H1 (cell line): ENCODE data around the gene CYP39A1. TPM values are rescaled to one million over a fixed set of nuclear protein-coding genes. Genes with fewer than 3 reads are reported as not detected.

ENCODE experiments used
- CTCF ChIA-PET: fragments of 300-600 bp; sonication (Branson Sonifier 250); formaldehyde crosslinking; loops from one replicate; lab custom pipeline; 2021; ENCODE audit not compliant: partially characterized antibody; lab: Charles Lee
- POLR2A ChIA-PET: fragments of 300-600 bp; sonication (Branson Sonifier 250); formaldehyde crosslinking; loops from one replicate; lab custom pipeline; 2021; ENCODE audit warnings: inconsistent platforms; ENCODE audit not compliant: partially characterized antibody; lab: Charles Lee
- DNase-seq, 2 experiments: peaks; one replicate each; pipeline versions ENCODE4 v3.0.0 to v3.0.0-alpha.2; 2010 to 2022; ENCODE audit warnings: low spot score in 2 of 2, low read depth in 1 of 2, mixed read lengths in 1 of 2
- FAIRE-seq: peaks from 2 replicates; lab custom pipeline; 2011; peaks lifted over from hg19 to GRCh38; lab: Jason Lieb, UNC
- H2AFZ ChIP-seq: 2 replicates; pipeline ENCODE4 v1.8.1; 2012; ENCODE audit warnings: low read length, inconsistent platforms
- H2AK5ac ChIP-seq: 2 replicates; pipeline ENCODE4 v1.6.1; 2013; ENCODE audit warnings: low read depth, low read length
- H2BK120ac ChIP-seq: replicated peaks from 2 replicates; pipeline ENCODE3; 2013; ENCODE audit warnings: low read depth, low read length, inconsistent platforms
- H2BK12ac ChIP-seq: 2 replicates; pipeline ENCODE4 v1.6.1; 2013; ENCODE audit warnings: low read depth, low read length
- H2BK15ac ChIP-seq: 2 replicates; pipeline ENCODE4 v1.6.1; 2013; ENCODE audit warnings: low read length
- H2BK20ac ChIP-seq: 2 replicates; pipeline ENCODE4 v1.6.1; 2013; ENCODE audit warnings: low read length
- H2BK5ac ChIP-seq: 2 replicates; pipeline ENCODE4 v1.6.1; 2013; ENCODE audit warnings: low read depth, low read length
- H3K14ac ChIP-seq: 2 replicates; pipeline ENCODE4 v1.6.1; 2013; ENCODE audit warnings: inconsistent platforms; ENCODE audit not compliant: insufficient read length
- H3K18ac ChIP-seq: 2 replicates; pipeline ENCODE4 v1.6.1; 2013; ENCODE audit warnings: low read length; ENCODE audit errors: extremely low read depth
- H3K23ac ChIP-seq: 2 replicates; pipeline ENCODE4 v1.6.1; 2013; ENCODE audit warnings: inconsistent platforms; ENCODE audit not compliant: insufficient read length
- H3K23me2 ChIP-seq: 2 replicates; pipeline ENCODE4 v1.6.1; 2013; ENCODE audit warnings: low read depth, low read length
- H3K27ac ChIP-seq: 2 replicates; pipeline ENCODE4 v1.6.1; 2011; ENCODE audit warnings: low read depth, low read length, inconsistent platforms
- H3K27me3 ChIP-seq, 4 experiments: replicated peaks in 1 of 4; 1 replicate in 1 of 4; 2 replicates in 3 of 4; pipeline versions ENCODE4 v1.6.1 to v1.8.1; 2011 to 2013; ENCODE audit warnings: low read length in 3 of 4, mild to moderate bottlenecking in 3 of 4, inconsistent platforms in 2 of 4, mixed read lengths in 2 of 4, moderate library complexity in 1 of 4; ENCODE audit not compliant: control insufficient read depth in 3 of 4, insufficient read depth in 3 of 4; ENCODE audit errors: extremely low read depth in 1 of 4
- H3K36me3 ChIP-seq, 4 experiments: 2 replicates each; pipeline versions ENCODE4 v1.6.1 to v1.8.1; 2011 to 2013; ENCODE audit warnings: mild to moderate bottlenecking in 4 of 4, low read length in 3 of 4, moderate library complexity in 2 of 4, control low read depth in 1 of 4, inconsistent platforms in 1 of 4; ENCODE audit not compliant: insufficient read depth in 4 of 4, control insufficient read depth in 2 of 4
- H3K4ac ChIP-seq: replicated peaks from 2 replicates; pipeline ENCODE3; 2013; ENCODE audit warnings: low read length, low read depth, mixed read lengths, inconsistent platforms; ENCODE audit not compliant: insufficient read length
- H3K4me1 ChIP-seq, 4 experiments: replicated peaks in 1 of 4; 1 replicate in 1 of 4; 2 replicates in 3 of 4; pipeline versions ENCODE4 v1.6.1 to v1.8.1; 2011 to 2013; ENCODE audit warnings: low read length in 3 of 4, inconsistent platforms in 2 of 4, mixed read lengths in 1 of 4; ENCODE audit not compliant: insufficient read depth in 4 of 4, control insufficient read depth in 3 of 4
- H3K4me2 ChIP-seq, 2 experiments: 2 replicates each; pipeline versions ENCODE4 v1.6.1 to v1.8.1; 2011 to 2013; ENCODE audit warnings: low read depth in 2 of 2, low read length in 2 of 2, control low read depth in 1 of 2, inconsistent platforms in 1 of 2, mild to moderate bottlenecking in 1 of 2; ENCODE audit not compliant: insufficient read depth in 1 of 2
- H3K4me3 ChIP-seq, 4 experiments: fragments of 200-600, 300-600 bp in 1 of 4; sonication (generic), shearing (Covaris generic), sonication (Bioruptor Twin) in 1 of 4; 2 replicates each; pipeline versions ENCODE4 v1.5.1 to v1.8.1; 2011 to 2016; ENCODE audit warnings: low read length in 4 of 4, low read depth in 3 of 4, control low read depth in 2 of 4, inconsistent platforms in 2 of 4, mild to moderate bottlenecking in 2 of 4, mixed read lengths in 1 of 4, moderate library complexity in 1 of 4; ENCODE audit not compliant: insufficient read depth in 2 of 4; ENCODE audit errors: extremely low read depth in 1 of 4
- H3K56ac ChIP-seq: replicated peaks from 2 replicates; pipeline ENCODE3; 2013; ENCODE audit warnings: low read depth, mild to moderate bottlenecking, mixed read lengths, low read length, inconsistent platforms; ENCODE audit not compliant: insufficient read length
- H3K79me1 ChIP-seq: 2 replicates; pipeline ENCODE4 v1.6.1; 2013; ENCODE audit warnings: low read depth, low read length, control low read depth
- H3K79me2 ChIP-seq, 2 experiments: 2 replicates each; pipeline versions ENCODE4 v1.6.1 to v1.8.1; 2012 to 2013; ENCODE audit warnings: low read length in 2 of 2, mild to moderate bottlenecking in 2 of 2, inconsistent platforms in 1 of 2; ENCODE audit not compliant: insufficient read depth in 2 of 2, control insufficient read depth in 1 of 2
- H3K9ac ChIP-seq, 4 experiments: replicated peaks in 1 of 4; 1 replicate in 1 of 4; 2 replicates in 3 of 4; pipeline versions ENCODE4 v1.6.1 to v1.8.1; 2011 to 2013; ENCODE audit warnings: low read depth in 3 of 4, low read length in 3 of 4, control low read depth in 2 of 4, mild to moderate bottlenecking in 2 of 4, moderate library complexity in 2 of 4, inconsistent platforms in 1 of 4; ENCODE audit errors: extremely low read depth in 1 of 4
- H3K9me3 ChIP-seq, 2 experiments: 2 replicates each; pipeline versions ENCODE4 v1.6.1 to v1.8.1; 2012 to 2013; ENCODE audit warnings: mild to moderate bottlenecking in 2 of 2, moderate library complexity in 2 of 2, control low read depth in 1 of 2, inconsistent platforms in 1 of 2, low read depth in 1 of 2, low read length in 1 of 2, mixed read lengths in 1 of 2; ENCODE audit not compliant: insufficient read depth in 2 of 2
- H4K20me1 ChIP-seq, 2 experiments: replicated peaks in 1 of 2; 2 replicates each; pipeline versions ENCODE3 to v1.8.1; 2011 to 2013; ENCODE audit warnings: inconsistent platforms in 2 of 2, low read length in 2 of 2, mild to moderate bottlenecking in 1 of 2; ENCODE audit not compliant: insufficient read depth in 2 of 2, control insufficient read depth in 1 of 2
- H4K5ac ChIP-seq: 2 replicates; pipeline ENCODE4 v1.6.1; 2013; ENCODE audit warnings: low read length, low read depth, mixed read lengths, inconsistent platforms; ENCODE audit not compliant: insufficient read length
- H4K8ac ChIP-seq: 2 replicates; pipeline ENCODE4 v1.8.0; 2013; ENCODE audit warnings: mild to moderate bottlenecking, moderate library complexity, low read length, inconsistent platforms; ENCODE audit not compliant: insufficient read depth; ENCODE audit errors: extremely low read depth
- H4K91ac ChIP-seq: replicated peaks from 2 replicates; pipeline ENCODE3; 2013; ENCODE audit warnings: low read length, mixed read lengths, inconsistent platforms; ENCODE audit not compliant: insufficient read length
- BACH1 ChIP-seq: IDR thresholded peaks from 2 replicates; pipeline ENCODE4 v1.6.1; 2012; ENCODE audit warnings: low read length, improper control_type of control experiment
- BCL11A ChIP-seq, 2 experiments: IDR thresholded peaks; one replicate each; pipeline ENCODE4 v1.6.1; 2011; ENCODE audit warnings: low read depth in 2 of 2, low read length in 2 of 2, mild to moderate bottlenecking in 2 of 2
- CBX5 ChIP-seq: fragments of 300-800, 300-1000 bp; sonication (generic); IDR thresholded peaks from 2 replicates; pipeline ENCODE4 v1.7.1; 2016; ENCODE audit warnings: antibody characterized with exemption, low read length, low read depth
- KDM1A ChIP-seq: fragments of 200-600, 300-600 bp; sonication (generic); IDR thresholded peaks from 2 replicates; pipeline ENCODE4 v1.7.1; 2016; ENCODE audit warnings: mild to moderate bottlenecking, low read length, borderline replicate concordance
- KDM5A ChIP-seq: fragments of 200-600 bp; IDR thresholded peaks from 2 replicates; pipeline ENCODE4 v1.7.1; 2012; ENCODE audit warnings: mild to moderate bottlenecking, low read length, inconsistent platforms, mixed read lengths
- NANOG ChIP-seq: IDR thresholded peaks from 2 replicates; pipeline ENCODE4 v1.6.1; 2011; ENCODE audit warnings: low read length, low read depth, mild to moderate bottlenecking, inconsistent platforms; ENCODE audit not compliant: insufficient read depth, poor library complexity, severe bottlenecking
- POU5F1 ChIP-seq: IDR thresholded peaks from 2 replicates; pipeline ENCODE4 v1.6.1; 2011; ENCODE audit warnings: low read depth, mild to moderate bottlenecking, low read length, moderate library complexity
- RXRA ChIP-seq: IDR thresholded peaks from 2 replicates; pipeline ENCODE4 v1.6.1; 2011; ENCODE audit warnings: low read depth, mild to moderate bottlenecking, low read length, moderate library complexity; ENCODE audit not compliant: insufficient read depth
- WGBS, 2 experiments: shearing (Covaris generic) in 1 of 2; methylation state at CpG; one replicate each; pipeline versions ENCODE4 v1.1.6 to v1.1.7; 2013 to 2015; ENCODE audit warnings: low lambda C conversion rate in 2 of 2, mixed read lengths in 2 of 2, inconsistent platforms in 1 of 2, low coverage in 1 of 2, missing lambda C conversion rate in 1 of 2; ENCODE audit not compliant: insufficient replicate concordance in 2 of 2, insufficient coverage in 1 of 2, insufficient read length in 1 of 2; ENCODE audit errors: extremely low coverage in 1 of 2, missing lambda C conversion rate in 1 of 2; 5-methylcytosine and 5-hydroxymethylcytosine counted together
- polyA plus RNA-seq, 7 experiments: library from polyadenylated mRNA; depleted of rRNA in 3 of 7; stranded (reverse) in 5 of 7; unstranded in 2 of 7; fragments of >200 nt in 5 of 7; fragments of 200-250 nt in 2 of 7; gene quantifications; 1 replicate in 5 of 7; 2 replicates in 1 of 7; 4 replicates in 1 of 7; pipeline versions ENCODE4 v1.2.1 to v1.2.3, GENCODE V29; 2011 to 2013; ENCODE audit warnings: missing spikeins in 2 of 7, mixed read lengths in 2 of 7
- total RNA-seq: library from RNA; stranded (reverse); fragmentation: NEBNext Ultra II Directional; extraction: Animal tissue kit (Norgen Biotek cat#: 25700); gene quantifications from 2 replicates; pipeline ENCODE4 v1.2.1, GENCODE V29; 2021

The CYP39A1 gene
- total and polyA plus RNA-seq, 2 of the 8 experiments (the other 6 are each of a cell fraction or from before 2014, with no cell fraction given), result 0.71 to 2.4 TPM

GRCh38 chr6:46528961-46529750 is 123.5 kb downstream of the CYP39A1 start:
- no peak overlapping the region for H2BK120ac ChIP-seq
- 86% methylated on average over 3 of the region's 3 CpGs; no CpG with 5 or more reads in 1 of the 2 experiments for WGBS, 2 experiments
- no peak overlapping the region for H4K8ac ChIP-seq
- no peak overlapping the region for H3K27ac ChIP-seq
- H4K5ac ChIP-seq, result no peak overlapping the region
- TF ChIP-seq BCL11A (IDR thresholded peaks at IDR 0.05; ENCODE audit: low read depth in 2 of 2, low read length in 2 of 2), result no peak
- TF ChIP-seq POU5F1, result no peak
- TF ChIP-seq KDM1A, result no peak
- TF ChIP-seq NANOG, result no peak
- TF ChIP-seq KDM5A, result no peak
- TF ChIP-seq RXRA, result no peak
- TF ChIP-seq BACH1, result no peak
- no peak for TF ChIP-seq CBX5
- no peak overlapping the region for H3K9ac ChIP-seq
- H2BK5ac ChIP-seq, result no peak overlapping the region
- DNase-seq (no peak), FAIRE-seq (no peak)
- H3K4ac ChIP-seq, result no peak overlapping the region
- peaks cover 0 to 6% (median 0%) of the 10 kb centered on the region in 4 experiments; a peak in 1 of 7 replicates for H3K4me1 ChIP-seq
- H3K79me1 ChIP-seq, result no peaks in the 10 kb centered on the region
- H4K20me1 ChIP-seq, result no peaks in the 10 kb centered on the region
- no peak overlapping the region for H2AFZ ChIP-seq
- no peaks in the 10 kb centered on the region for H3K79me2 ChIP-seq
- H3K23me2 ChIP-seq, result no peaks in the 10 kb centered on the region
- H3K18ac ChIP-seq, result no peak overlapping the region
- no peak overlapping the region for H3K56ac ChIP-seq
- POLR2A ChIA-PET, result no interaction called here
- H2BK20ac ChIP-seq, result no peak overlapping the region
- CTCF ChIA-PET, result interaction anchor here (1.5 kb wide), 1 partner anchor 10 kb away, joined by 3 read pairs; no protein-coding TSS in a partner anchor
- H3K23ac ChIP-seq, result no peak overlapping the region
- H4K91ac ChIP-seq, result no peak overlapping the region
- no peak overlapping the region for H3K4me3 ChIP-seq
- H2AK5ac ChIP-seq, result no peak overlapping the region
- H2BK12ac ChIP-seq, result no peak overlapping the region
- no peak overlapping the region for H3K4me2 ChIP-seq
- H3K9me3 ChIP-seq, result no peaks in the 10 kb centered on the region
- H3K14ac ChIP-seq, result no peak overlapping the region
- no peaks in the 10 kb centered on the region for H3K36me3 ChIP-seq
- H2BK15ac ChIP-seq, result no peak overlapping the region
- no peaks in the 10 kb centered on the region for H3K27me3 ChIP-seq
